Stimulated activated CD8-positive, alpha-beta memory T cell treated with anti-CD3 and anti-CD28 coated beads, Interleukin-12 subunit alpha, Interleukin-12 subunit beta, amount 100 ng/mL, for 4 hours (primary cell): ENCODE measurements around the gene DNMT1.
"Not testable (repeated sequence)": the region's sequence is repeated elsewhere in the genome, so short reads cannot be mapped to it uniquely, and the experiment has no call there.

Source experiments
- DNase-seq: peaks from one replicate; pipeline ENCODE4 v3.0.0-alpha.2; 2020; ENCODE audit warnings: low read depth

DNMT1 gene

GRCh38 chr19:10222201-10222890 is 27.6 kb upstream of the DNMT1 start:
- DNase-seq = no peak

- no peak for DNase-seq
These were observed 25.9 kb upstream of the DNMT1 start for GRCh38 chr19:10220695-10221094.

- no peak for DNase-seq
These were observed 24.9 kb upstream of the DNMT1 start for GRCh38 chr19:10219678-10220077.

- no peak for DNase-seq
These were observed 22.3 kb upstream of the DNMT1 start for GRCh38 chr19:10217085-10217484.

GRCh38 chr19:10214784-10215183 is 20.0 kb upstream of the DNMT1 start:
- DNase-seq = no peak

- DNase-seq = no peak
These were observed 16.9 kb upstream of the DNMT1 start for GRCh38 chr19:10211691-10212090.

GRCh38 chr19:10211061-10211460 is 16.3 kb upstream of the DNMT1 start:
- DNase-seq = no peak

- DNase-seq = no peak
These were observed 14.6 kb upstream of the DNMT1 start for GRCh38 chr19:10209315-10209714.

GRCh38 chr19:10207026-10207425 is 12.3 kb upstream of the DNMT1 start:
- DNase-seq = no peak

- no peak for DNase-seq
These were observed 11.6 kb upstream of the DNMT1 start for GRCh38 chr19:10206226-10206885.

- no peak for DNase-seq
These were observed 10.9 kb upstream of the DNMT1 start for GRCh38 chr19:10205636-10206035.

GRCh38 chr19:10203686-10204085 is 8.9 kb upstream of the DNMT1 start:
- DNase-seq = no peak

GRCh38 chr19:10201176-10201575 is 6.4 kb upstream of the DNMT1 start:
- DNase-seq = no peak

- not testable (repeated sequence) for DNase-seq
These were observed 5.3 kb upstream of the DNMT1 start for GRCh38 chr19:10200101-10200500.

- not testable (repeated sequence) for DNase-seq
These were observed 4.3 kb upstream of the DNMT1 start for GRCh38 chr19:10198889-10199644.

GRCh38 chr19:10195199-10195519 is 406 bp upstream of the DNMT1 start:
- DNase-seq = no peak

- DNase-seq = peak; percentile 10
These were observed 808 bp downstream of the DNMT1 start for GRCh38 chr19:10193790-10194499.

GRCh38 chr19:10192922-10193321 is 1.8 kb downstream of the DNMT1 start:
- no peak for DNase-seq

- no peak for DNase-seq
These were observed 3.4 kb downstream of the DNMT1 start for GRCh38 chr19:10191347-10191746.

- no peak for DNase-seq
These were observed 4.7 kb downstream of the DNMT1 start for GRCh38 chr19:10190026-10190425.

GRCh38 chr19:10189616-10190015 is 5.1 kb downstream of the DNMT1 start:
- no peak for DNase-seq

GRCh38 chr19:10187315-10187714 is 7.4 kb downstream of the DNMT1 start:
- no peak for DNase-seq

GRCh38 chr19:10184636-10185035 is 10.1 kb downstream of the DNMT1 start:
- no peak for DNase-seq
